GM21619 (cell line): ENCODE measurements around the gene NR6A1.

Source experiments
- ATAC-seq: cut with Tn5 transposase; IDR thresholded peaks from one replicate; pipeline ENCODE4 v1.9.1; 2021; ENCODE audit not compliant: unreplicated experiment

NR6A1 gene

DNA sequence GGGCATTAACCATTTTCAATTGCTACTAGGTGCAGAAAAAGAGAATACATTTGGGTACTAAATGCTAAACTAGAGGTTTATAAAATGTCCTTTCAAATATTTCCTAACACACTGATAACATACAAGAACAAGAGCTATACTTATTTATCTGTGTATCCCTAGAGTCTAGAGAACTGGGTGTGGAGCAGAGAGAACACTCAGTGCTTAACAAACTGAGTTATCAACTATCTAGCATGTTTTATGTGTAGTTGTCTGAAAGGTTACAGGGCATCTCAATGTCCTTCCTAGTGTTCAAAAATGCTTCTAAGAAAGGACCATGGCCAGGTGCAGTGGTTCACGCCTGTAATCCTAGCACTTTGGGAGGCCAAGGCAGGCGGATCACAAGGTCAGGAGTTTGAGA lies 40.3 kb downstream of the NR6A1 start:
- ATAC-seq: no peak

DNA sequence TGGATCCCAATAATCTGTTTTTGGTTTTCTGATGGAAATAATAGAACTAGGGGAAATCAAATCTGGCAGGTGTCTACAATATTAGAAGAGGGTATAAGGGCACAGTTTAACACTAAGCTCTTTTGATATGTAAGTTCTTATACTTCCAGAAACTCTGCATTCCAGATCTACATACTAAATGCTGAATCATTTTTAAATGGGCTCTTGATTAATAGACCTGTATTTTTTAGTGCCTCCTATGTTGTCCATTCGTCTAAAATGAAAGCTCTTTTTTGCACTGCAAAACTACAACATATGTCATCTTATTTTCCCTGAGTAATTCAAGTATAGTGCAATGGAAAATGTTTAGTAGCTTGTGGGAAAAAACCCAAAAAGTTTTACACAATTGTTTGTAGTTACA lies 44.2 kb downstream of the NR6A1 start:
- ATAC-seq: no peak

DNA sequence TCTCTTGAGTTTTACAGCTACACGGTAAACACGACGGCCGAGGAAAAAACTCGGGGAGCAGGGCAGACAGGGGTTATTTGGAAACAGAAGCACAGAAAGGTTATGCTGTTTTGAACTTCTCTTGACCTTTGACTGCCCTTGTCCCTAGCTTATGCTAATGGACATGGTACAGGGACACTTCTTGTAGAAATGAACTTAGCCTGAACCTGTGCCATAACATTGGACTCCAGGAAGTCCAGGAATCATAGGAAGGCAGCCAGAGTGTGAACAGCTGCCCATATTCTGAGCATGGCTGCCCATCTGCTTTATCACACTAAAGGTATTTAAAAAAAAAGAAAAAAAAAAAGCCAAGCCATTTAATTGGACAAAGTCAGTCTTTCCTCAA lies 46.1 kb downstream of the NR6A1 start:
- ATAC-seq: no peak

DNA sequence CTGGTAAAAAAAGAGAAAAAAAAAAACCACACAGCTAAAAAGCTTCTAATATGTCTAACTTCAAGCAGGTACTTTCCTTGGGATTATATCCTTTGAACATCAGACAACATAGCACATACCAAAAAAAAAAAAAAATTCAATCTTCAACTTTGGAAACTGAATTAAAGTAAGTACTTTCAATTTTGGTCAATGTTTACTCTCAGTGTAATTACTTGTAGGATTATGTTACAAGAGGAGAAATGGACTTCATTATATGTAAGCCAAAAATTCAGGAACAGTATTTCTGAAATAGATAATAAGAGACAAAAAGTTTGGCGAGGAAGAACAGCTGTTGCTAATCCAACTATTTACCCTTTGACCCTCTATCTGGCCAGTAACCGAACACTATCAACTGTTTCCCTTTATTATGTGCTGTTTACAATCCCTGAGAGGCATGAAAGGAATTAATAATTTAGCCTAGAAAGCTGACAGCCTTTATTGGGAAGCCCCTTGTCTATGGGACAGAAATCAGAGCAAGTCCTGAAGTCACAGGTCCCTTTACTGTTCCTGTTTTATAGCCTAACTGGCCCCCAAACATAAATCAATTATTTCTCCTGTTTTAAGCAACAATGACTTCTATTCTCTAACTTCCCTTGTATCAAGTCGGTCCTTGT lies 46.6 kb downstream of the NR6A1 start:
- no peak for ATAC-seq

DNA sequence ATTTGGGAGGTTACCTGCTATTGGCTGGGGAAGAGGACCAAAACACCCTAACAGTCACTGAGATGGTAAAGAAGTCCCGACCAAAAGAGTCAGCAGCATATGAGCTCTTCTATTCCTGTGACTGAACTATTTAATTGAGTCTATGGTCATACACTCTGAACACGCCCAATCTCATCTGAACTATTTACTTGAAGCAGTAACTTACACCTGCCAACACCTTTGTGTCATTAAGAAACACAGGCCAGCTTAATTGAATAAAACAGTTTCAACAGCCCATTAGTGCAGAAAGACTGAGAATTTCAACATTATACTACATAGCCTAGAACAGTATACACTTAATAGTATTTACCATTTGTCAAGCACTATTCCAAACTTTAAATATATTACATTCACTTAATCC lies 47.8 kb downstream of the NR6A1 start:
- no peak for ATAC-seq

DNA sequence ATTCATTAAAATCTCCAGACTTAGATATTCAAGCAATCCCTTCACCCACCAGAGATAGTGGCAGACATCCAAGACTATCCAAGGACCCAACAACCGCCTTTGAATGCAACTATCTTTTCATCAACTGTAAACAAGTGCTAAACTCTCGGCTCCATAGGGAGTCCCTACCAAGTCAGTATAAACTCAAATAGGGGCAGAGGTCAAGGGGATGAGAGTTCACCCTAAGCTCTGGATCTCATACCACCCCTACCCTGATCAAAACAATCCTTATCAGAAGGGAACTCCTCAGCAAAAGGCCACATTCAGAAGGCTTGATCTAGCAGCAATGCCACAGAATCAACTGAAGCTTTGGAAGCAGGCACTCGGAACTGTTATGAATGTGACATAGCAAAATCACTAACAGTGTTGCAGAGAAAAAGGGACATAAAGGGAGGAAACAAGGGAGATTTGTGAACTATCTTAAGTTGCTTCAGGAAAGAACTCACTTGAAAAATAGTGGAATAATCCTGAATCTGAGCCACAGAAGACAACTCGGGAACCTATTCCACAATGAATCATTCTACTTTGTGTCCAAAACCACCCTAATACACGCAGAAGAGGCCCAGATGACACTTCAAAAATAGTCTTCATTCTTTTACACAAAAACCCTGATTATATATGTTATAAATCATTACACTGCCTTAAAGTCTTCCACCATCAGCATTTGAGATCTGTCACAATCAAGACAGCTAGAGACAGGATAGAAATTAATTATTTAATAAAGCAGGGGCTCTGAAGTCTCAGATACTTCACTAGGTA lies 49.8 kb downstream of the NR6A1 start:
- no peak for ATAC-seq

DNA sequence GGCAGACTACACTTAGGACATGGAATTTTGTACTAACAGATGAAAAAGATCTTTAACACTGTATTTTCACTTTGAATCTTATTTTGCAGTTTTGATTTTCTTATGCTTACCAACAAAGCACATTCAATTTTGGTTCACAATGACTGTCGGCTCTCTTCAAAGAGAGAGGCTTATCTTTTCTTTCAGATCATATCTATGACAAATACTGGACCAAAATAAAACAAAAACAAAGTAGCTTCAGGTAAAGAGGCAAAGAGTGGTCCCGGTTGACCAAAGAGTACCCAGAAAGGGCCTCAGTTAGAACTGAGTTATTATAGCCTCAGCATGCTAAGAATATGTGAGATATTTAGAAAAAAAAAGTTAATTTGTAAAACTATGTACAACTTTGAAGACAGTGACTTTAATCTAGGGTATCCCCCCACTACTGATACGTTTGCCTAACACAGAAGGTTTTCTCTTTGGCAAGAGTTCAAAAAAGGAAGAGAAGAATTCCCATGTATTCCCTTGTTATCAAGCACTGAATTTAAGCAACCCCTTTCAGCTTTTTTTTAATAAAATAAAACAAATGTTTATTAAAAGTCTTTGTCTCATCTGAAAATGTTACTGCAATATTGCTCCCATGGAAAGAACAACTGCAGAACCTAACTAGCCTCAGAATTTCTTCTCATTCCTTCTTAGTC lies 50.5 kb downstream of the NR6A1 start:
- ATAC-seq: no peak

DNA sequence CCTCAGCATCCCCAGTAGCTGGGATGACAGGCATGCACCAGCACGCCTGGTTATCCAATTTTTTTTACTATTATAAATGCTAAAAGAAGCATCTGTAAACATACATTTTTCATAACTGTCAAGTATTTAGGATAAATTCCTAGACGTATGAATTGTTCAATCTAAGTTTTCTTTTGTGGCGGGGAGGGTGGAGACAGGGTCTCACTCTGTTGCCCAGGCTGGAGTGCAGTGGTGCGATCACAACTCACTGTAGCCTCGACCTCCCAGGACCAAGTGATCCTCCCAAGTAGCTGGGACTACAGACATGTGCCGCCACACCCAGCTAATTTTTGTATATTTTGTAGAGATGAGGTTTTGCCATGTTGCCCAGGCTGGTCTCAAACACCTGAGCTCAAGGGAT lies 52.2 kb downstream of the NR6A1 start:
- ATAC-seq: no peak

DNA sequence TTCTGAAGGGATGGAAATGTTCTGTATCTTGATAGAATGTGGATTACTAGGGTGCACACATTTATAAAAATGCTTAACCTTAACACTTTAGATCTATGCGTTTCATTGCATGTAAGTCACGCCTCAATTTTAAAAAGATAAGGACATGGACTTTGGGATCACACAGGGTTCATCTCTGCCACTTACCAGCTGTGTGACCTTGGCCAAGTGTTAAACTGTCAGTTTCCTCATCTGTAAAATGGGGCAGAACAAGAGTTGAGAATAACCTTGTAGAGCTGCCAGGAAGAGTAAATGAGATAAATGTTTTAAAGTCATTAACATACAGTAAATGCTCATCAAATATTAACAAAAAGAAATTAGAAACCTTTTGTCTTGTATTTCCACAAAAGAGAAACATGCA lies 53.5 kb downstream of the NR6A1 start:
- no peak for ATAC-seq

DNA sequence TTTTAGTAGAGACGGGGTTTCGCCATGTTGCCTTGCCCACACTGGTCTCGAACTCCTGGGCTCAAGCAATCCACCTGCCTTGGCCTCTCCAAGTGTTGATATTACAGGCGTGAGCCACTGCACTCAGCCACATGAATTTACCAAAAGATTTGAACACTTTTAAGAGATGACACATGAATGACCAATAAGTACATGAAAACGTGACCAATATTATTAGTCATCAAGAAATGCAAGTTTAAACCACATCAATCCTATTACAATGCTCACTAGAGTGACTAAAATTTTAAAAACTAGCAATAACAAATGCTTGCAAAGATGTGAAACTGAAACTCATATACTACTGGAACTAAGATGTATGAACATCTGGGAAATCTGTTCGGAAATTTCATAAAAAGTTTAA lies 54.3 kb downstream of the NR6A1 start:
- no peak for ATAC-seq

DNA sequence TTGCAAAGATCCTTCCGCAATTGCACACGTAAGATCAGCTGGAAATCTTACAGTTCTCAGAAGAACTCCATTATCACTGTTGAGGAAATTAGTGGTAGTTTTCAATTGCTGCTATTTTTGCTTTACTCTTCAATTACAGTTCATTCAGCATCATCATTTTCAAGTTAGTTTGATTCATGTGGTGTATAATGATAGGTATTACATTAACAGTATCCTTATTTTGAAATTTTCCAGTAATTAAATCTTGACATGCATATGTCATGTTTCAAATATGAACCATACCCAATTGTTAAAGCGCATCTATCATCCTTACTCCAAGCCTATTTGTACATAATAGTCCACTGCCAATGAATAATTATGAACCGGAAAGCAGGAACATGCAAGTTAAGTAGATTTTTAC lies 60.3 kb downstream of the NR6A1 start:
- no peak for ATAC-seq

DNA sequence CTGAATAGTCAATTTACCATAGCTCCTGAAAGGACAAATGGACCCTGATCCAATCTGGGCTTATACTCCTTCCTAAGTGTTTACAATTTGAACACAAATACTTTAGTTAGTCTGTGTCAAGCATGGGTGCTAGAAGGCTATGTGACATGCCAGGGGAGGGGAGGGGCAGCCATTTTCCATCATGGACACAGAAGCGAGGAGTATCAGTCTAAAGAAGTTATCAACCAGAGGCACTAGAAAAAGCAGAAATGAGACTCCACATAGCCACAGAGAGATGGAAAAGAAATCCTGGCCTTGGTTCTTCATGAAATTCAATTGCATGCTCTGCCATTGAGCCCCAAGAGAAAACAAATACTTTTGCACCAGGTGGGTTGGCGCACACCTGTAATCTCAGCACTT lies 61.8 kb downstream of the NR6A1 start:
- no peak for ATAC-seq

DNA sequence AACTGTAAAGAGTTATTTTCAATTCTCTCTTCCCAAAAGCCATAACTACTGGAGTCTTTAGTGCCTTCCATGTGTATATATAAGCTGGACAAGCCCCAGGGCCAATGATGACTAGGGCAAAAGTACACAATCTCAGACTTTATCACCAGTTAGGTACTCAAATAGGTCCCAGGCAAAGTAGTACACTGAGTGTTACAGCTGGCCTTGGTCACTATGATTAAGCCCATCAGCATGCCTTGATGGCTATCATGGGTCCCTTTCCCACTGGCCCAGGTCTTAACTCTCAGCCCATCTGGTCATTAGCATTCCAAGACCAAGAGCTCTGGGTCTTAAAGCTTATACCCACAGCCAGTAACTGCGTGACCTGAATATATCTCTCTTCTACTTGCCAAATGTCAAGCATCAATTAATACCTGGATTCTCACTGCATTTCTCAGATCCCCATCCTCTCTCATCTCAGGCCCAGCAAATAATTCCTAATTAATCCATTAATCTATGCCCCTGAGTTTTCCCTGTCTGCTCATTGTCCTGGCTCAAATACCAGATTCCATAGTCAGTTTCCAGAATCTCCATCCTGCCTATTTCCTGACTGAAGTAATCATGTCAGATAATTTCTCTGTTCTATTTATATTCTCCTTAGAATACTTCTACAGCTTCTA lies 62.3 kb downstream of the NR6A1 start:
- ATAC-seq: no peak

DNA sequence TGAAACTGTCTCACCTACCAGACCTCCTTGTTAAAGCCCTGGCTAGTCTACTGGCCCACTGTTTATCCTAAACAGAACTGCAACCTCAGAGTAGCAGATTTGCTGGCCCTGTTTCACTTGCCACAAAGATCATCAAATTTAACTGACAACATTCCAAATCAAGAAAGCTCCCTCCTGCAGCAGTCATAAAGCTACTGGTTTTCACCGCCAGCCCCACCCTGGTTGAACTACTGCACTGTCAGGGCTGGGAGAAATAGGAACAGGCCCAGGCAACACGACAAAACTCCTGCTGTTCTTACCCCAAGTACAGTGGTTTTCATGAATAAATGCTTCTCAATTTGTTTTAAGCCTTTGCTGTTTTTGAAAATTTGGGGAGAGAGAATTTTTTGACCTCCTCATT lies 63.0 kb downstream of the NR6A1 start:
- ATAC-seq: no peak

DNA sequence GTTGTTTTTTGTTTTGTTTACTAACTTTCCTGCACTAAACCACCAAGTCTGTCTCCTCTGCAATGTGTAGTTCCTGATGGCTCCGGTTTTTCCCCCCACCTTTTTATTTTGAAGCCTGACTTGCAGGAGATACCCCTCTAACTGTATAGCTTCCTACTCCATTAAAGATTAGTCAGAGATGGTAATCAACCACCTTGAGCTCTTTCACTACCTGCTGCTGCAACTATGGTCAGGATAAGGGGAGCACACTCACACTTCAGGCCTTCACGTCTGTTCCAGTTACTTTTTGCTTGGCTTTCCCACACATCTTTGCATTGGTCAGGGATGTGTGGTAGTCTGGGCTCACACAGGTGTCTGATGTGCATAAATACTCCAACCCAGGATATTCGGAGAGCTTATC lies 63.4 kb downstream of the NR6A1 start:
- no peak for ATAC-seq

DNA sequence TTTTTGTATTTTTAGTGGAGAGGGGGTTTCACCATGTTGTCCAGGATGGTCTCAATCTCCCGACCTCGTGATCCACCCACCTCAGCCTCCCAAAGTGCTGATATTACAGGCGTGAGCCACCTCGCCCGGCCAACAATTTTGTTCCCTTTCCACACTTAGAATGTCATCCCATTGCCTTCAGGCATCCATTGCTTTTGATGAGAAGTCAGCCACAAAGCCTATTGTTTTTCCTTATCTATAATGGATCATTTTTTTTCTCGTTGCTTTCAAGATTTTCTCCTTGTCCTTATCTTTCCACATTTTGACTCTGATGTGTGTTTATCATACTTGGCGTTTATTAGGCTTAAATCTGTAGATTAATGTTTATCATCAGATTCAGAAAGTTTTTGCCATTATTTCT lies 64.4 kb downstream of the NR6A1 start:
- ATAC-seq: no peak

DNA sequence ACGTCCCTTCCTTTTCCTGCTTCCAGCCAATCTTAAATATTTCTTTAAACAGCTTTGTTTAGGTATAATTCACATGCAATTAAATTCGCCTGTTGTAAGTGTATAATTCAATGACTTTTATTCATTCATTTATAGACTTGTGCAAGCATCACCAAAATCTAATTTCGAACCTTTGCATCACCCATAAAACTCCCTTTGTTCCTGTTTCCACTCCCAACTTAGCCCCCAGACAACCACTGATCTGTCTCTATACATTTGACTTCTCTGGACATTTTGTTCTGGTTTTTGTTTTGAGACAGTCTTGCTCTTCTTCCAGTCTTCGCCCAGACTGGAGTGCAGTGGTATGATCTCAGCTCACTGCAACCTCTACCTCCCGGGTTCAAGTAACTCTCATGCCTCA lies 71.5 kb downstream of the NR6A1 start:
- no peak for ATAC-seq

DNA sequence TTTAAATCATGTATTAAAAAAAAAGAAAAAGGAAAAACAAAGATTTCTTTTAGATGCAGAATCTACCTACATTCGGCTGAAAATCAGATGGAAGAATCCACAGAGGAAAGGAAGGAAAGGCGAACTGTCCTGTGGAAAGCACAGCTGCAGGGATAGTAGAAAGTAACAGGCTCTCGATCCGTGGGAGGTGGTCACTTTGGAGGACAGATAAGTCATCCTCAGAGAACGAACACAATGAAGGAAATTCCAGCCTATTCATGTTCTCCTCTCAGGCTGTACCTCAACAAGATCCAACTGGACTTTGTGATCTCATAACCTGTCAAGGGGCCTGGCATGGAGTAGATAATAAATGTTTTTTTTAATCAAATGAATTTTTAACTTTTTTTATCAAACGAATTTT lies 72.8 kb downstream of the NR6A1 start:
- ATAC-seq: no peak

DNA sequence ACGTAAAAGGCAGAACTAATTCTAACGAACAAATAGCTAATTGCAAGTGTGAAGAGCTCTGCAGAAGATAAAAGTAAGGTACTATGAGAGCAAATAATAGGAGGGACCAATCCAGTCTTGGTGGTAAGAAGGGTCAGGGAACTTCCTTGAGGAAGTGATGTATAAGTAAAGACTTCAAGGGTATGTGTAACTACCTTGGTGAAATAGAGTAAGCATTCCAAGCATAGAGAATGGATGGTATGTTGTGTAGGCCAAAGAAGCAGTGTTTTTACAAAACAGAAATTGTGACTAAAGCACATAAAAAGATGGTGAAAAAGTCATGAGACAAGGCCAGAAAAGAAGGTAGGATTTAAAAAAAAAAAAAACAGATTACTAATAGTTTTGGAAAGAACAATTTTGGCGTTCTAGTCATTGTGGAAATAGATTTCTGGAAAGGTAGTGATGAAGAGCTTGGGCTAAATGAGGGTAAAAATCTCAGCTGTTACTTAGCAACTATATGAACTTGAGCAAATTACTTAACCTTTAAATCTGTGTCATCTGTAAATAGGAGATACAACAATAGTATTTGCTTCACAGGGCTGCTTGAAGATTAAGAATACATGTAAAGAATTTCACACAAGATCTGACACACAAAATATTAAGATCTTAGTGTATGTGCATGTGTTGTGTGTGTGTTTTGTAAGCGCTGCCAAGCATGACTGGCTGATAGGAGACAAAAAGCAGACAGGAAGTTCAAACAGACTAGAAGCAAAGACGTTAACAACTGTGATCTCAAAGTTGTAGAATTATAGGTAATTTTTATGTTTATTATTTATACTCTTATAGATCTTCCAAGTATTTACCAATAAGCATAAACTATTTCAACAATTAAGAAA lies 73.5 kb downstream of the NR6A1 start:
- no peak for ATAC-seq

DNA sequence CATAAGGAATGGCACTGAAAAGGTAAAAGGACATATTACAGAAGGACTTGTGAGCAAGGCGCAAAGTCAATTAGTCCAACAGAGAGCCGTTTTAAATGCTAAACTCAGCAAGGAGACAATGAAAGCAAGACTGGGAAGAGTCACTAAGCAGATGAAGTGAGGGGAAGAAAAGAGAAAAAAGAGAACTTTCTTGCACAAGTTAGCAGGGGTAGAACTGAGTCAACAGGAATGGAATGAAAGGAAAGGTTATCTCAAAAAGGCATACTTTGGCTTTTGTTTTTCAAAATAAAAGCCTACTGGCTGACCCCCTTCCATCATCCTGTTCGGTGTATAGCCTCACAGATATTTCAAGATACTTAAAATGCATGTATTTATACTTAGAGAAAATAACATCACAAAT lies 75.0 kb downstream of the NR6A1 start:
- ATAC-seq: no peak
